Fibroblast of skin of abdomen (primary cell): ENCODE results near the gene BMP7.
"Not testable (repeated sequence)": the region's sequence is repeated elsewhere in the genome, so short reads cannot be mapped to it uniquely, and the experiment has no call there.

ENCODE experiments used
- DNase-seq: peaks from one replicate; pipeline ENCODE4 v3.0.0-alpha.2; 2013

The BMP7 gene

GRCh38 chr20:57287901-57288300, 21.5 kb upstream of the BMP7 start:
- no peak for DNase-seq

DNA sequence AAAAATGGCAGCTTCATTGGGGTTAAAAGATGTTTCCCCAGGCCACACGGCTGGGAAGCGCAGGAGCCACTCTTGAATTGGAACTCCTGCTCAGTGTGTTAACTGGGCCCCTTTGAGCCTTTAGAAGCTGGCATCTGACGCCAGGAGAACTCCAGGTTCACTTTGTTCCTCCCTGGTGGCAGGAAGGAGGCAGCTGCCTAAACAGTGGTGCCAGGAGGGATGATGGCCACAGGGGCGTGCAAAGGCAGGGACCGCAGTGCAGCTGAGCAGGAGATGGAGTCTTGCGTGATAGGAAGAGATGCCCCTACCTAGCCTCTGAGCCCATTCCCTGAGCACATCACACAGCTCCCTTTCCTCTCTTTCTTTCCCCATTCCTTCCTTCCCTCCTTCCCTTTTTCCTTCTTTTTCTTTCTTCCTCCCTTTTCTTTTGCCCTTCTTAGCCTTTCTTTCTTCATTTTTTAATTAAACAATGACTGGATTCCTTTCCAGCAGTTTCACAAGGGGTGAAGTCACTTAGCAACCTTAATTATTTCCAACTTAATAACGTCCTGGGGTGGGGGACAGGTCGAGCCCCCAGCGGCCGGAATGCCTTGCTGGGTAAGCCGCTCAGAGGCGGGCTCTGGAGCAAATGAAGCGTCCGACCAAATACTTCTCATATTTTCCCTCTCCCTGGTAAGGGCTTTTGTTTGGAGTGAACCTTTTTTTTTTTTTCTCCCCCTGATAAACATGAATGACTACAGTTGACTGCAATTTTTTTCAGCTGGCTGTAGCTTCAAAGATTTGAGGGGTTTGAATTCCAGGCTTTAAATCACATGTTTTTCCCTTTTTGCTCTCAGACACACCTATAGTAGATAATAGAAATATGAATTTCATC, 20.8 kb upstream of the BMP7 start:
- DNase-seq, result no peak

- no peak for DNase-seq
Measured at GRCh38 chr20:57283860-57284259, 17.4 kb upstream of the BMP7 start.

- DNase-seq, result no peak
Measured at GRCh38 chr20:57282670-57283361, 16.4 kb upstream of the BMP7 start.

GRCh38 chr20:57281900-57282299, 15.5 kb upstream of the BMP7 start:
- DNase-seq, result no peak

GRCh38 chr20:57280221-57280620, 13.8 kb upstream of the BMP7 start:
- no peak for DNase-seq

- not testable (repeated sequence) for DNase-seq
Measured at GRCh38 chr20:57279548-57279947, 13.1 kb upstream of the BMP7 start.

DNA sequence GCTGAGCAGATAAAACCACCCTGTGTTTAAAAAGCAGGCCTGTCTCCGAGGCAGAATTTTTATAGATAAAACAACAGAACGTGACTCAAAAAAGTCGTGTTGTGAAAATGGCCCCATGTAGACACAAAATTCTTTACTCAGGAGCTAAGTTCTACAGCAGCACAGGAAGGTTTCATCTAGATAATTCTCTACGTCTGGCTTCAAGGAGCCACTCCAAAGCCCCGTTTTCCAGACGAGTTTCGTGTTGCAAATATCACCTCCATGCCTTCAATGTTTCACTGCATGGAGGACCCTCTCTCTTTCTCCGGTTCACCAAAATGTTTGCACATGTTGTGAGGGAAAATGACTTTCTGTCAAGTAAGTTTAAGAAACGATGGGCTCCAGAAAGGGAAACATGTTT, 12.0 kb upstream of the BMP7 start:
- no peak for DNase-seq

DNA sequence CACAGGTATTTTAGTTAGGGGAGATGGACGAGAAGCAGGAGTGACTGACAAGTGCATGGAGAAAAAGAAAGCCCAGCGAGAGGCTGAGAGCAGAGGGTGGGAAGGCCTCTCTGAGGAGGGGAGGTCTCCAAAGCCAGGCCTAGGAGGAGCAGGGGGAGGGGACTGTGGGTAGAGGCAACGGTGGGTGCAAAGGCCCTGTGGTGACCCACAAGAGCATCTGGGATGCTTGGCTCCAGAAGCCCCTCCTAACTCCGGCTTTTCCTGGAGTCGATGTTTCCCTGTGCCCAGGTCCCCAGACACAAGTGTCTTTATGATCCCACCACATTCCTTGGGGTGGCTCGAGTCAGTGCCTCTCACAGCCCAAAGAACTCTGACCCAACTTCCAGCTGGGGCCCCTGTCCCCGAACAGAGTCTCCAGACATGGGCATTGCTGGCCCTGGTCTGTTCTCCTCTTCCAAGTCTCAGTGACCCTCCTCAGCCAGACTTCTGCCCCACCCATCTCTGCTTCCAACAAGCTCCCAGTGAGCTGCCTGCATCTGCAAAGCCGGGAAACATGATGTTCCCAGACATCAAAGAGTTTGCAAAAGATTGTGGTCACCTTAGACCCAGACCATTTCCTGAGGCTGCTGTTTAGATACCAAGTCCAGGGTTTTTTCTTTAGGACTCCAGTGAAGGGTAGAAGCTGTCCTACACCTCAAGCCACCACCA, 11.1 kb upstream of the BMP7 start:
- DNase-seq, result no peak

DNA sequence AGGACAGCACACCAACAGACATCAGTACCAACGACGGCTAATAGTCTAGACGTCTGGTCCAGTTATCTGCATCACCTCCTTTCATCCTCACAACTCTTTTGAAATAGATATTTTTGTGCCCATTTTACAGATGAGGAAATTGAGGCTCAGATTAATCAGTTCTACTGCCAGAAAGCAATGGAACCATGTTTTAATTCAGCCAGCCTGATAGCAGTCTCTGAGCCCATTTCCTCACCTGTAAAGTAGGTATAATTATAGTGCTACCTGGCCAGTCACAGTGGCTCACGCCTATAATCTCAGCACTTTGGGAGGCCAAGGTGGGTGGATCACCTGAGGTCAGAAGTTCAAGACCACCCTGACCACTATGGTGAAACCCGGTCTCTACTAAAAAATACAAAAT, 9.8 kb upstream of the BMP7 start:
- no peak for DNase-seq

GRCh38 chr20:57275813-57276212, 9.4 kb upstream of the BMP7 start:
- no peak for DNase-seq

GRCh38 chr20:57275334-57275733, 8.9 kb upstream of the BMP7 start:
- no peak for DNase-seq

- no peak for DNase-seq
Measured at GRCh38 chr20:57274846-57275245, 8.4 kb upstream of the BMP7 start.

GRCh38 chr20:57274299-57274698, 7.9 kb upstream of the BMP7 start:
- DNase-seq, result no peak

DNA sequence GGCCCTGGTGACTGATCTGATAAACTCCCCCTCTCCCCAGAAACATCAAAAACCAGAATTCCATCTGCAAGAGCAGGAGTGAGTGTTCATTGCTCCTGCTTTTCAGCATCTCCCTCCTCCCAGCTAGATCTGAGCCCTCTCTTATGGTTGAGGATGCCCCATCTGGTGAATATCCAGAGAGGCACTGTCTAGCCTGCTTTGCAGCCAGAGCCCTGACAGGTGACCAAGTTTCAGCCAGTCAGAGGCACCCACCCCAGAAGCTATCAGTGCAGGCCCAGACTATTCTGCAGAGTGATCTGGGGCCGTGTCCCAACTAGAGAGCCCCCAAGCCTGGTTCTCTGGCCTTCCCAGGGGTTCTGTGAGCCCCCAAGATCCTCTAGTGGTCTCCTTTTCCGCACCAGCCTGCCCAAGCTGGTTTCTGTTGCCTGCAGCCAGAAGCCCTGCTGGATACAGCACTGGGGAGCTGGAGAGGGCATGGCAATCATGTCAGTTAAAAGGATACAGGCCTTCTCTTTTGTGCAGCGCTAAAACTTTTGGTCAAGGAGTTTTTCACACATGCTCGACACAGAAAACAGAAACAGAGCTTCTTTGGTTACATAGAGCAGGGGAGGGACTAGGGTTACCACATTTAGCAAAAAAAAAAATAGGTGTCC, 6.6 kb upstream of the BMP7 start:
- no peak for DNase-seq

GRCh38 chr20:57270204-57270984, 4.0 kb upstream of the BMP7 start:
- DNase-seq, result no peak

DNA sequence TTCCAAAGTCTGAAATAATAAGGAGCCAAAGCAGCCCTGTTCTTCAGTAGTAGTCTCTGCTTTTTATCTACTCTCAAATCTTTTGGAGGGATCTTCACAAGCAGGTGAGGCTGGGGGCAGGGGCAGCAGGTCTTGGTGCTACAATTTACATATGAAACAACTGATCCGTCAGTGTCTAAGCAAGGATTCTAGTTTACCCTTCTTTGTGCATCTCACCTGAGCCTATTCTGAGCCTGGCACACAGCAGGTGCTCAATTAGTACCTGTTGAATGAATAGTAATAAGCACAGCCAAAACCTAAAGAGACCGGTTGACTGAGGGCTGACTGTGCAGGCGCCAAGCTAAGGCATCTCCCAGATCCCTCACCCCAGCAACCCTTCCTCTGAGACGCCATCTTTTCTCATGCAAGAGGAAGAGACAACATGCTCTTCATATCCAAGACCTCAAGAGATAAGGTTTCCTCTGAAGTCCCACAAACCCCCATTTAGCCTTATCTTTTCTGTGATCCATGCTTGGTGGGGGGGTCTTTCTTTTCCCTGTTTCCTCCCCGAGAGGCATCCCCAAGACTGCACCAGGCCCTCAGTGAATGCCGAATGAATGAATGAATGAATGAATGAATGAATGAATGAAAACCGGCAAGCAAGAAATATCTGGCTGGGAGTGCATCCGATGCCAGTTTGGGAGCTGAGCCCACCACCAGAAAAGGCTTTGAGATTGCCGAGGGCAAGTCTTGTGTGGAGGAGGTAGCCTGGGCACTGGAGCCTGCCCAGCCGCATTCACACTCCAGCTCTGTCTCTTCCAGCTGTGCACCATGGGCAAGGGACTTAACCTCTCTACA, 2.9 kb upstream of the BMP7 start:
- no peak for DNase-seq

- no peak for DNase-seq
Measured at GRCh38 chr20:57268399-57269076, 2.1 kb upstream of the BMP7 start.

DNA sequence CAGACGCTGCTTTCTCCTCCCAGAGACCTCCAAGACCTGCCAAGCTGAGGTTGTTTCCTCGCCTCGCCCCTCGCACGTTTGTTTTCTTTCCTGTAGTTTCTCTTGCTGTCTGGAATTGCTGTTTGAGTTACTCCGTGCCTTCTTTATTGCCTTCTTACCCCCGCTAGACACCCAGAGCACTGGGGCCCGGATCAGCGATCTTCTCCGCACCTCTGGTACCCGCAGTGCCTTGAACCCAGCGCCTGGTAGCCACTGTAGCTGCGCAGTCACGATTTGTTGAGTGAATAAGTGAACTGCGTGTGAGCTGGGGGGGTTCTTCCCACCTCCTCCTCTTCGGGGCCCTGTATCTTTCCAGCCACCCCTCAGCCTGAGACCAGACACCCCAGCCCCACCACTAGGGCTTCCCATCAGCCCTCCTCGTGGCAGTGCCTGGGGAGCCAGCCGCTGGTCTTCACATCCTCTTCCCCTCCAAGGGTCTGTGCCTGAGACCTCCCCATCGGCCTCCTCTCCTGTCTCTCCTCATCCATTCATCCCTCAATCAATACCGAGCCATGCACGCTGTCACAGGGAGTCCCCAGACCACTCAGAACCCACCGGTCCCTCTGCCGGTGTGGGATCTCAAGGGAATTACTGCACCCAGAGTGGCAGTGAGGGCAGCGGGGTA, 849 bp upstream of the BMP7 start:
- DNase-seq, result no peak

- no peak for DNase-seq
Measured at GRCh38 chr20:57265997-57266290, 497 bp downstream of the BMP7 start.
